GM19193 (cell line): Measurements from ENCODE around the gene HOXC6.

Experiments used
- POLR2A ChIP-seq: IDR thresholded peaks from 4 replicates; pipeline ENCODE4 v1.6.1; 2011; ENCODE audit not compliant: insufficient read depth, insufficient read length; ENCODE audit errors: extremely low read depth

The HOXC6 gene

GRCh38 chr12:54025499-54026405 lies 2.5 kb upstream of the HOXC6 start:
- no peak for TF ChIP-seq POLR2A

DNA sequence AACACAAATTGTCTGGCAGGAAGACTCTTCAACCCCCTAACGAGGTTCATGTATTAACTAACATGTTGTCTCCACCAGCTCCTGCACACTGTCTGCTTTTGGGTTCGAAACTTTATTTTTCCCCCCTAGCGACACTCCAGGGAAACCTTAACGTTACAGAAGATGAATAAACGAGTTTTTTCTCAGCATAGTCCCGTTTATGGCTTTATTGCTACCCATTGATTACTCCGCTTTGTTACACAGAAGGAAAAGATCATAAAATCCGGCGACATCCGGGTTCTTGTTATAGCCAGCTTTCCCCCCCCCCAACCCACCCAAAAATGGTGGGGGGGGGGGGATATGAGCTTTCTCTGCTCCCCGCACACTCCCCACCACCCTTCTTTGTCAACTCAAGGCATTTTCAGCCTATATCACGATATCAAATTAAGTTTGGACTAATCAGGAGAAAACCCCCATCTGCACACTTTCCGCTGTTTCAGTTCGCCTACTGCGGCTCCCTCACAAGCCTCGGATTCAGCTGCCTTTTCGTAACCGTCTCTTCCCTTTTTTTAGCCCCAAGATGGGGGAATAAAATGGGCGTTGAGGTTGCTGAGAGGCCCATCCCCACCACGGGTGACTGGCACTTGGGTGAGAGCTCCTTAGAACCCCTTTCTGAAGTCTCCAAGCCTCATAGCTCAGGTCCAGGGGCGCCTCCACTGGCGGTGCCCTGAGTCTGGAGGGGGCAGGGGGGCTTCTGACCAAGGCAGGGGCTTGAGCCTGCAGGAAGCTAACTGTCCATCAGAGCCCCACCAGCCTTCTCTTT lies 1.4 kb upstream of the HOXC6 start:
- no peak for TF ChIP-seq POLR2A

DNA sequence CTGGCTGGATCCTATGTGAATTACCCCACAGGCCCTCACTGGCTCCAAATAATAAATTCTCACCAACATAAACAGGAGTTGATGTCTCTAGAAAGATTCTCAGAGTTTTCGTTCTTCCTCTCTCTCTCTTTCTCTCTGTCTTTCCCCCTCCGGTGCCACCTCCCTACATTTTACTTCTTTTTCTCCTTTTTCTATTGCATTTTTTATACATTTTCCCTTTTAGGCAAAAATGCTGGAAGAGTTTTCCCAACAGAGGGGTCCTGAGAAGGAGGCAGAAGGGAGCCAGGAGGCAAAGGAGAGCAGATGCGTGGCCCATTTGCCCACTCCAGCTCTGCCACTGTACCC lies 826 bp upstream of the HOXC6 start:
- TF ChIP-seq POLR2A: no peak

DNA sequence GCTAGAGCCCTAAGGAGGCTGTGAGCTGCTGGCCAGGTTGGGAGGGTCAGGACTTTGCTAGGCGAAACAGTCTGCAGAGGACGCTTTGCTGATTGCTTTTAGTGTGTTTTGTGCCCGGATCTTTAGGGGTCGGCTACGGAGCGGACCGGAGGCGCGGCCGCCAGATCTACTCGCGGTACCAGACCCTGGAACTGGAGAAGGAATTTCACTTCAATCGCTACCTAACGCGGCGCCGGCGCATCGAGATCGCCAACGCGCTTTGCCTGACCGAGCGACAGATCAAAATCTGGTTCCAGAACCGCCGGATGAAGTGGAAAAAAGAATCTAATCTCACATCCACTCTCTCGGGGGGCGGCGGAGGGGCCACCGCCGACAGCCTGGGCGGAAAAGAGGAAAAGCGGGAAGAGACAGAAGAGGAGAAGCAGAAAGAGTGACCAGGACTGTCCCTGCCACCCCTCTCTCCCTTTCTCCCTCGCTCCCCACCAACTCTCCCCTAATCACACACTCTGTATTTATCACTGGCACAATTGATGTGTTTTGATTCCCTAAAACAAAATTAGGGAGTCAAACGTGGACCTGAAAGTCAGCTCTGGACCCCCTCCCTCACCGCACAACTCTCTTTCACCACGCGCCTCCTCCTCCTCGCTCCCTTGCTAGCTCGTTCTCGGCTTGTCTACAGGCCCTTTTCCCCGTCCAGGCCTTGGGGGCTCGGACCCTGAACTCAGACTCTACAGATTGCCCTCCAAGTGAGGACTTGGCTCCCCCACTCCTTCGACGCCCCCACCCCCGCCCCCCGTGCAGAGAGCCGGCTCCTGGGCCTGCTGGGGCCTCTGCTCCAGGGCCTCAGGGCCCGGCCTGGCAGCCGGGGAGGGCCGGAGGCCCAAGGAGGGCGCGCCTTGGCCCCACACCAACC lies 1.5 kb downstream of the HOXC6 start:
- TF ChIP-seq POLR2A: no peak

- TF ChIP-seq POLR2A: no peak
These were observed 2.2 kb downstream of the HOXC6 start for GRCh38 chr12:54030442-54030801.

- no peak for TF ChIP-seq POLR2A
These were observed 2.7 kb downstream of the HOXC6 start for GRCh38 chr12:54030889-54031471.

DNA sequence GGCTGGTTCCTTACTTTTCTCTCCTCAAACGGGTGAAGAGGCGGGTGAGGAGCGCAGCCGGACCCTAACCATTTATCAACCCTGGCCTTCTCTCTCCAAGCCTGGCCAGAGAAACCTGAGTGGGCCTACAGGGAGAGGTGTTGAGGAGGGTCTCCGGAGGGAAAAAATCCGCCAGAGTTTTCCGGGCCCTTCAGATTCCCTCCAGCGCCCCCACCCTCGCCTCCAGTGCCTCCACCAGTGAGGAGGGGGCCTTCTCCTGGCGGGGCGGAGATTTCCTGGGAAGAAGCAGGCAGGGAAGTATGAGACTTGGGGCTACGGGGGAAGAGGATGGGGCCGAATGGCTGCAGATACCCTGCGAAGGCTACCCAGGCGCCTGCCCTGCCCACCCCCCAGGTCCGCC lies 3.2 kb downstream of the HOXC6 start:
- TF ChIP-seq POLR2A: no peak

GRCh38 chr12:54032086-54032619 lies 3.9 kb downstream of the HOXC6 start:
- TF ChIP-seq POLR2A: no peak

DNA sequence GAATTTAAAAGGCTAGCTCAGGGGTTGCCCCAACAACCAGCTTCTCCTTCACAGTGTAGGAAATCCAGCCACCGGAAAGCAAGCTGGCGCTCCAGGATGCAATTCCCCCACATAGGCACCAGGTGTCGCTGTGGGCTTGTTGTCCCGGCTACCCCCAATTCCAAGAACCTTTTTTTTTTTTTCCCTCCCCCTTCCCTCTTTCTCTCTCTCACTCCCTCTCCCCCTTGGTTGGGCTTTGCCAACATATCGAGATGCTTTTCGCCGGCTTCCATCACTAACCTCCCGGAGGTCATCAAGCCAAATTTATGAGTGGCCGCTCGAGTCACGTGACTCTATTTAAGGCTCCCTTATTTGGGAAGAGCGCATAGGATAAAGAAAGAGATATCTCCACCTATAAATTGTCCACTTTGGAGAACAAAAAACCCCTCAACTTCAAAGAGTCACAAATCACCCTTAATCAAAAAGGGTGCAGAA lies 4.4 kb downstream of the HOXC6 start, which contains the start of gene HOXC5:
Gene HOXC5, plus strand, starts transcription at position 424 of the 474 bp plus-strand sequence. CDS start 73 bp downstream, outside the sequence.
- no peak for TF ChIP-seq POLR2A

DNA sequence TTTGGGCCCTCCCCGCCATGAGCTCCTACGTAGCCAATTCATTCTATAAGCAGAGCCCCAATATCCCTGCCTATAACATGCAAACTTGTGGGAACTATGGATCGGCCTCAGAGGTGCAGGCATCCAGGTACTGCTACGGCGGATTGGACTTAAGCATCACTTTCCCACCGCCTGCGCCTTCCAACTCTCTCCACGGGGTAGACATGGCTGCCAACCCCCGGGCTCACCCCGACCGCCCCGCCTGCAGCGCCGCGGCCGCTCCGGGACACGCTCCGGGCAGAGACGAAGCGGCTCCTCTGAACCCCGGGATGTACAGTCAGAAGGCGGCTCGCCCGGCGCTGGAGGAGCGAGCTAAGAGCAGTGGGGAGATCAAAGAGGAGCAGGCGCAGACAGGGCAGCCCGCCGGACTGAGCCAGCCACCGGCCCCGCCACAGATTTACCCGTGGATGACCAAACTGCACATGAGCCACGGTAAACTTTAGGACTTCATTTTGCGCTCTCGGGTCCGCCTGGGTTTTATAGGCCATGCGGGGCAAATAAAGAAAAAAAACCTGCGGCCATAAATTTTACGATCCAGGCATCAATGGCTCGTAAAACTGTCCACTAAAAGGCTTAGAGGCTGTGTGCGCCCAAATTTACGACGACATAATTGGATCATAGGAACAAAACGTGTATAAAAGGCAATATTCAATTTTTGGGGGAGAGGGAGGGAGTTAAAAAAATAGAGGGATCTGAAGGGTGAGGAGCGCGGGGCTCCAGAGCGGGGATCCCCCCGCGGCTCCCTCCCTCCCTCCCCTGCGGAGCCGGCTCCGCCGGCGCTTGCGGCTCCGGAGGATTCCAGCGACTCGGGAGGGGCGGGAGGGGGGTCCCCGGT lies 5.1 kb downstream of the HOXC6 start:
- TF ChIP-seq POLR2A: no peak

DNA sequence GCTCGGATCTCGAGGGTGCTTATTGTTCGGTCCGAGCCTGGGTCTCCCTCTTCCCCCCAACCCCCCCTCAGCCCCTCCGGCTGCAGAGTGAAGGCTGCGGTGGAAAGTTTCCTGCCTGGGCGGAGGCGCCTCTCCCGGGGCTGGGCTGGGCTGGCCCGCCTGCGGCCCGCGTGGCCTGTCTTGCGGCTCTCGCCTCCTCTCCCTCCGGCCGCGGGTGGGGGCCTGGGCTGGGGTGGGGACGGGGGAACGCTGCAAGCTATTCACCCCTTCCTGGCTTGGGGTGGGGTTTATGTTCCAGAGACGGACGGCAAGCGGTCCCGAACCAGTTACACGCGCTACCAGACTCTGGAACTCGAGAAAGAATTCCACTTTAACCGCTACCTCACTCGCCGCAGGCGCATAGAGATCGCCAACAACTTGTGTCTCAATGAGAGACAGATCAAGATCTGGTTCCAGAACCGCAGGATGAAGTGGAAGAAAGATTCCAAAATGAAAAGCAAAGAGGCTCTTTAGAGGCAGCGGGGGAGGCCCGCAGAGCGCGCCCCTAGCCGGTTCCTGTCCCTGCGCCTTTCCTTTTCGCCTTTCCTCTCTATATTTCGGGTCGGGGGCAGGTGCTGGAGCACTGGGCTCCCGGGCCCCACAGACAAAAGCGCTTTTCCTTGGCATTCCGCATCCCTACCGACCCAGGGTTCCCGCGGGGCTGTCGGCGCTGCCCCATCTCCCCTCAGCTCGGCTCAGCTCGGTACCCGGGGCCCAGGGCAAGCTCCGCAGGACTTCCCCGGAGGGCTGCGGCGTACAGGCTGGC lies 5.9 kb downstream of the HOXC6 start:
- no peak for TF ChIP-seq POLR2A

DNA sequence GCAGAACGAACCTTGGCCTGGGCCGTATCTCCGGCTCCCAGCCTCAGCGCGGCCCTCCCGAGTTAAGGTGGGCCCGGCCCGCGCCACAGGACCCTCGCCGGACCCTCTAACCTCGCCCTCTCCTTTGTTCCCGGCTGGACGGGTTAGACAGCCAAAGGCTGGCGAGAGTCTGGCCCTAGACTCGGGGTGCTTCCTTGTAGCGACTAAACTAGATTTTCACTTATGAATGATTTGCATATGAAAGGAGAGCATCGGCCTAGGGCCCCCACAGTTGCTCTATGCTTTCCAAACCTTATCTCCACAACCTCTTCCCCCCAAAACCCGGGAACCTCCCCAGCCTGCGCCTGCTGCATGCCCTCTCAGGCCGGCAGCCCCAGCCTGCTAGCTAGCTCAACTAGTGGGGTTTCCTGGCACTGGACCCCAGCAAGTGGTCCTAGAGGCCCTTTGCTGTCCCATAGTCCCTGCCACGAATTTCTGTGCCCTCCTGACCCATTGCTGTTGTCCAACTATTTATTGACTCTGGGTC lies 6.6 kb downstream of the HOXC6 start:
- no peak for TF ChIP-seq POLR2A
